ENCODE measurements around the gene GIPR.
A peak's percentile ranks its signal among the peaks of the same experiment; 100 is the strongest.

Gene GIPR

DNA sequence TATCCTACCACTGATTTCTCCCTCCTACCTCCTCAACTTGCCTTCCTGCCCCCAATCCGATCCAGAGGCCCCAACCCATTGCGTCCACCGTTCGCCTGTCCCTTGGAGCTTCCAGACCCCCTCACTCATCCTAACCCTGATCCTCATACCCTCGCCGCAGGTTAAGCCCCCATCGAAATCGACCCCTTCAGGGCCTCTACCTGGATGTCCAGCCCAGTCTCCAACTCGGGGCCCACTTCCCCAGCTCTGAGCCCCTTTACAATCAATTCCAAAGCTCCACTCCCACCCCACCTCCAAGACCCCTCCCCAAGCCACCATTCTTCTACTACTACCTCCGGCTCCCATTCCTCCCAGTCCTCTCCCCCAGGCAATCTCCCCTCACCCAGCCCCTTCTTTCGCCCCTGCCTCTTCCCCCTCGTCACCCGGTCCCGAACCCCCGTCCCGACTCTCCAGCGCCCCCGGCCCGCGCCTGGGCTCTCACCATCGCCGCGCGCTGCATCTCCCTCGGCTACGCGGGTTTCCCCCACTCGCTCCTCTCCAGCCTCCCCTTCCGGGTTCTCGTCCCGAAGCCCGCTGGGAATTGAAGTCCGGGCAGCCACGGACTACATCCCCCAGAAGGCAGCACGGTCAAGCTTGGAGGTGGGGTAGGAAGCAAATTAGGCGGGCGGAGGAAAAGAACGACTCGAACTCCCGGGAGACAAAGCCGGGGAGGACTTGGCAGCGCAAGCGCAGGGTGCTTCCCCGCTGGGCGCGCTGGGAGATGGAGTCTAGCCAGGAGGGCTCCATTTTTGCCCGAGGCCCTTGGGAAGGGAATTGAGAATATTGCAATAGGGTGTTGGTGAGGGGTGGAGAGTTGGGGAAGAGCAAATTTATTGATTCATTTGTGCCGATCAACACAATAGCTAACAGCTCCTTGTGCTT lies 62.6 kb downstream of the GIPR start, which contains the start of gene FBXO46:
FBXO46 (minus strand) TSS at position 529 of the 921 bp plus-strand sequence. CDS start 17,401 bp downstream, outside the sequence.
- peak; percentile 86 to 95 (median 92) for DNase-seq (ENCODE audit: low read depth in 3 of 3)

Measured in stimulated activated CD4-positive, alpha-beta T cell treated with anti-CD3 and anti-CD28 coated beads, TNF-alpha, amount 100 ng/mL, for 24 hours (primary cell).